Caco-2 (cell line): Measurements from ENCODE around the gene C2orf15. TPM values are rescaled to one million over a fixed set of nuclear protein-coding genes. Genes with fewer than 3 reads are reported as not detected.
"Not testable (repeated sequence)": the region's sequence is repeated elsewhere in the genome, so short reads cannot be mapped to it uniquely, and the experiment has no call there.

Experiments
- BruUV-seq: library from RNA; stranded (reverse); fragments of 400-500 nt; replicated peaks from 2 replicates; lab custom pipeline; 2021; lab: Mats Ljungman, UMichigan
- CTCF ChIA-PET: fragments of 300-600 bp; sonication (Branson Sonifier 250); formaldehyde crosslinking; loops from one replicate; lab custom pipeline; 2022; ENCODE audit warnings: antibody characterized with exemption; lab: Charles Lee
- POLR2A ChIA-PET: fragments of 300-600 bp; sonication (Branson Sonifier 250); formaldehyde crosslinking; loops from one replicate; lab custom pipeline; 2022; ENCODE audit warnings: antibody characterized with exemption; lab: Charles Lee
- DNase-seq, 2 experiments: peaks; one replicate each; pipeline versions ENCODE4 v3.0.0 to v3.0.0-alpha.2; 2020 to 2022
- H3K27me3 ChIP-seq: replicated peaks from 2 replicates; pipeline ENCODE4 v1.6.0; 2011; ENCODE audit warnings: low read length; ENCODE audit not compliant: control insufficient read depth, insufficient read depth
- H3K36me3 ChIP-seq: 2 replicates; pipeline ENCODE4 v1.5.1; 2011; ENCODE audit warnings: low read length; ENCODE audit not compliant: control insufficient read depth, insufficient read depth
- H3K4me1 ChIP-seq: fragments of 250-450 bp; sonication (Bioruptor Pico); 2 replicates; pipeline ENCODE4 v1.5.1; 2020; ENCODE audit warnings: mild to moderate bottlenecking
- H3K4me3 ChIP-seq: 2 replicates; pipeline ENCODE4 v1.5.1; 2011; ENCODE audit warnings: low read depth, mild to moderate bottlenecking, control low read depth, low read length
- H3K9me3 ChIP-seq: fragments of 250-450 bp; sonication (Bioruptor Pico); 2 replicates; pipeline ENCODE4 v1.5.1; 2020; ENCODE audit warnings: mild to moderate bottlenecking, moderate library complexity
- H3K27ac Mint-ChIP-seq: one replicate; pipeline ENCODE4 v1.8.0; 2022; ENCODE audit warnings: mixed read lengths; ENCODE audit not compliant: unreplicated experiment
- H3K27me3 Mint-ChIP-seq: one replicate; pipeline ENCODE4 v1.8.0; 2022; ENCODE audit warnings: mixed read lengths; ENCODE audit not compliant: insufficient read depth, unreplicated experiment
- H3K36me3 Mint-ChIP-seq: one replicate; pipeline ENCODE4 v1.8.0; 2022; ENCODE audit warnings: mild to moderate bottlenecking, mixed read lengths; ENCODE audit not compliant: insufficient read depth, unreplicated experiment
- H3K4me1 Mint-ChIP-seq: one replicate; pipeline ENCODE4 v1.8.0; 2022; ENCODE audit warnings: low read depth, mixed read lengths; ENCODE audit not compliant: unreplicated experiment
- H3K4me3 Mint-ChIP-seq: one replicate; pipeline ENCODE4 v1.8.0; 2022; ENCODE audit warnings: mild to moderate bottlenecking, moderate library complexity, mixed read lengths; ENCODE audit not compliant: unreplicated experiment
- H3K9me3 Mint-ChIP-seq: one replicate; pipeline ENCODE4 v1.8.0; 2022; ENCODE audit warnings: mixed read lengths; ENCODE audit not compliant: unreplicated experiment
- intact Hi-C: fragments of 100-400 bp; cut with micrococcal nuclease; formaldehyde crosslinking; loops from one replicate; pipeline ENCODE4 v1.10.0; 2022; ENCODE audit not compliant: unreplicated experiment
- total RNA-seq: library from RNA; stranded (reverse); gene quantifications from 2 replicates; pipeline ENCODE4 v1.2.3, GENCODE V29; 2022
- TF ChIP-seq, protein P1 (sequence below), 2 experiments: fragments of 200-600 bp in 1 of 2; IDR thresholded peaks; 1 replicate in 1 of 2; 2 replicates in 1 of 2; pipeline versions ENCODE4 v1.5.1 to v1.8.0; 2011 to 2022; ENCODE audit warnings: antibody characterized with exemption in 1 of 2, control low read depth in 1 of 2, inconsistent platforms in 1 of 2, low read depth in 1 of 2, low read length in 1 of 2, mild to moderate bottlenecking in 1 of 2, moderate library complexity in 1 of 2; ENCODE audit not compliant: insufficient read depth in 1 of 2, severe bottlenecking in 1 of 2, unreplicated experiment in 1 of 2

C2orf15 gene
- total RNA-seq, 1 experiment from 2014 or later, result 11.3 TPM

- H3K27me3 Mint-ChIP-seq, result no peaks in the 10 kb centered on the region
- POLR2A ChIA-PET, result no interaction called here
- CTCF ChIA-PET, result no interaction called here
- intact Hi-C loops, result no loop called here
- no peaks in the 10 kb centered on the region for H3K27me3 ChIP-seq
- no peak for DNase-seq
- BruUV-seq, result no TSS peak
- H3K36me3 ChIP-seq, result no peaks in the 10 kb centered on the region
- peaks cover 32% of the 10 kb centered on the region for H3K36me3 Mint-ChIP-seq
- H3K4me1 Mint-ChIP-seq, result peaks cover 9% of the 10 kb centered on the region
- H3K4me1 ChIP-seq, result peaks cover 12% of the 10 kb centered on the region
- no peak overlapping the region for H3K4me3 ChIP-seq
- no peaks in the 10 kb centered on the region for H3K9me3 Mint-ChIP-seq
- TF ChIP-seq, protein P1, sequence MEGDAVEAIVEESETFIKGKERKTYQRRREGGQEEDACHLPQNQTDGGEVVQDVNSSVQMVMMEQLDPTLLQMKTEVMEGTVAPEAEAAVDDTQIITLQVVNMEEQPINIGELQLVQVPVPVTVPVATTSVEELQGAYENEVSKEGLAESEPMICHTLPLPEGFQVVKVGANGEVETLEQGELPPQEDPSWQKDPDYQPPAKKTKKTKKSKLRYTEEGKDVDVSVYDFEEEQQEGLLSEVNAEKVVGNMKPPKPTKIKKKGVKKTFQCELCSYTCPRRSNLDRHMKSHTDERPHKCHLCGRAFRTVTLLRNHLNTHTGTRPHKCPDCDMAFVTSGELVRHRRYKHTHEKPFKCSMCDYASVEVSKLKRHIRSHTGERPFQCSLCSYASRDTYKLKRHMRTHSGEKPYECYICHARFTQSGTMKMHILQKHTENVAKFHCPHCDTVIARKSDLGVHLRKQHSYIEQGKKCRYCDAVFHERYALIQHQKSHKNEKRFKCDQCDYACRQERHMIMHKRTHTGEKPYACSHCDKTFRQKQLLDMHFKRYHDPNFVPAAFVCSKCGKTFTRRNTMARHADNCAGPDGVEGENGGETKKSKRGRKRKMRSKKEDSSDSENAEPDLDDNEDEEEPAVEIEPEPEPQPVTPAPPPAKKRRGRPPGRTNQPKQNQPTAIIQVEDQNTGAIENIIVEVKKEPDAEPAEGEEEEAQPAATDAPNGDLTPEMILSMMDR (IDR thresholded peaks at IDR 0.05; ENCODE audit: insufficient read depth in 1 of 2, low read depth in 1 of 2, low read length in 1 of 2, severe bottlenecking in 1 of 2, unreplicated experiment in 1 of 2), result no peak
- H3K9me3 ChIP-seq, result no peaks in the 10 kb centered on the region
- no peak overlapping the region for H3K4me3 Mint-ChIP-seq
- no peak overlapping the region for H3K27ac Mint-ChIP-seq
Measured at GRCh38 chr2:99187011-99187410, 45.5 kb downstream of the C2orf15 start.

DNA sequence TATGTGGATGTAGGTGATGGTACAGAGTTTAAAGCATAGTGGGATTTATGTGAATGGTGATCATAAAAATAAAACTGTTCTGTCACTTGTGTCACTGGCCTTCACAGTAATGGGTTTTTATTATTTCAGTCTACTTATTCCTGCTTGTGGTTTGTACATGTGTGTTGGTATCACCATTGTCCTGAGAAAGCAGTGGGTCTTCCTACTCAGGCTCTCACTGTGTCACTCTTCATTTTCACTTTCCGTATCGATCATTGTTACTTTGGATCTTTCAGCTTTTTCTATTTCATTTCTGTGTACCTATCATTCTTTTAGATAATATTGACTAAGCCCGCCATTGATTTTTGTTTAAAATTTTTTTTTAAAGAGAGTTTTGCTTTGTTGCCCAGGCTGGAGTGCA lies 46.9 kb downstream of the C2orf15 start:
- H3K4me1 Mint-ChIP-seq, result no peaks in the 10 kb centered on the region
- peaks cover 30% of the 10 kb centered on the region for H3K36me3 Mint-ChIP-seq

GRCh38 chr2:99190548-99190947 lies 49.0 kb downstream of the C2orf15 start:
- H3K27ac Mint-ChIP-seq, result no peak overlapping the region
- no peaks in the 10 kb centered on the region for H3K27me3 ChIP-seq
- ChIA-PET POLR2A (no interaction called here), CTCF (no interaction called here)
- TF ChIP-seq, protein P1 (IDR thresholded peaks at IDR 0.05; ENCODE audit: insufficient read depth in 1 of 2, low read depth in 1 of 2, low read length in 1 of 2, severe bottlenecking in 1 of 2, unreplicated experiment in 1 of 2), result no peak
- H3K4me1 Mint-ChIP-seq, result no peaks in the 10 kb centered on the region
- no peaks in the 10 kb centered on the region for H3K27me3 Mint-ChIP-seq
- BruUV-seq, result no TSS peak
- H3K9me3 ChIP-seq, result no peaks in the 10 kb centered on the region
- no peak for DNase-seq
- intact Hi-C loops, result no loop called here
- H3K36me3 Mint-ChIP-seq, result peaks cover 41% of the 10 kb centered on the region
- no peaks in the 10 kb centered on the region; the same call in 1 of the 2 replicates for H3K36me3 ChIP-seq
- H3K4me1 ChIP-seq, result no peaks in the 10 kb centered on the region
- H3K4me3 Mint-ChIP-seq, result no peak overlapping the region
- H3K4me3 ChIP-seq, result no peak overlapping the region
- no peaks in the 10 kb centered on the region for H3K9me3 Mint-ChIP-seq

More for the DNA sequence above, 46.9 kb downstream of the C2orf15 start:
- Histone ChIP-seq H3K4me1 (peaks cover 4% of the 10 kb centered on the region), H3K27me3 (no peaks in the 10 kb centered on the region), H3K9me3 (no peaks in the 10 kb centered on the region), H3K36me3 (no peaks in the 10 kb centered on the region), H3K4me3 (no peak overlapping the region)
- H3K9me3 Mint-ChIP-seq, result no peaks in the 10 kb centered on the region
- intact Hi-C loops, result no loop called here
- CTCF ChIA-PET, result no interaction called here
- no peak overlapping the region for H3K27ac Mint-ChIP-seq
- POLR2A ChIA-PET, result no interaction called here
- H3K4me3 Mint-ChIP-seq, result no peak overlapping the region
- BruUV-seq, result no TSS peak
- DNase-seq, result no peak
- H3K27me3 Mint-ChIP-seq, result no peaks in the 10 kb centered on the region
- TF ChIP-seq, protein P1 (IDR thresholded peaks at IDR 0.05; ENCODE audit: insufficient read depth in 1 of 2, low read depth in 1 of 2, low read length in 1 of 2, severe bottlenecking in 1 of 2, unreplicated experiment in 1 of 2), result no peak

GRCh38 chr2:99192364-99192763 lies 50.9 kb downstream of the C2orf15 start:
- H3K4me1 Mint-ChIP-seq, CTCF ChIA-PET, H3K27me3 Mint-ChIP-seq, H3K4me1 ChIP-seq, H3K27me3 ChIP-seq, POLR2A ChIA-PET, H3K9me3 Mint-ChIP-seq, H3K36me3 ChIP-seq, intact Hi-C loops, H3K27ac Mint-ChIP-seq, H3K4me3 ChIP-seq, H3K4me3 Mint-ChIP-seq, DNase-seq, BruUV-seq, H3K9me3 ChIP-seq: not testable (repeated sequence)
- peaks cover 36% of the 10 kb centered on the region for H3K36me3 Mint-ChIP-seq
